Gastroesophageal sphincter (tissue), 3 donors: ENCODE measurements around the gene ARHGEF26.

Experiments
- POLR2A ChIP-seq, 2 donors: fragments of 450-650 bp; IDR thresholded peaks; one replicate each; pipeline ENCODE4 v1.6.1; 2017; ENCODE audit warnings: antibody characterized with exemption in 2 of 2, mild to moderate bottlenecking in 2 of 2, moderate library complexity in 1 of 2
- TF ChIP-seq, protein P1 (sequence below), 4 experiments: fragments of 200-600 bp in 2 of 4; fragments of 450-650 bp in 2 of 4; sonication (generic) in 1 of 4; IDR thresholded peaks; one replicate each; pipeline ENCODE4 v1.5.1; 2017 to 2019; ENCODE audit warnings: antibody characterized with exemption in 4 of 4, mild to moderate bottlenecking in 2 of 4, moderate library complexity in 2 of 4

DNA sequence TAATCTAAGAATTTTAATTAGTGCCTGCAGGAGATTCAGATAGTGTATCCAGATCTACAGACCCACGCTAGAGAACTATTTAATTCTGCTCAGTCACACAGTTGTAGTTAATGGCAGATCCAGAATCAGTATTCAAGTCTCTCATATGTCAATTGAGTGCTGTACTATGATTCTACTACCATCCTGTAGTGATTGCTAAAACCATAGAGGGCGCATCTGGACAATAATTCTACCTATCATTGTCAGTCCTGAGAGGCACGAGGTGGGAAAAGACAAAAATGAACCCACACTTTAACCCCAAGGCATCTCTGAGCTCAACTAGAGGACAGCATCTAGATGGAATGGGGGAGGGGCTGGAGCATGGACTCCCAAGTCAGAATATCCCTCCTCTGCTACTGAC is 180.4 kb downstream of the ARHGEF26 start:
- TF ChIP-seq, protein P1, sequence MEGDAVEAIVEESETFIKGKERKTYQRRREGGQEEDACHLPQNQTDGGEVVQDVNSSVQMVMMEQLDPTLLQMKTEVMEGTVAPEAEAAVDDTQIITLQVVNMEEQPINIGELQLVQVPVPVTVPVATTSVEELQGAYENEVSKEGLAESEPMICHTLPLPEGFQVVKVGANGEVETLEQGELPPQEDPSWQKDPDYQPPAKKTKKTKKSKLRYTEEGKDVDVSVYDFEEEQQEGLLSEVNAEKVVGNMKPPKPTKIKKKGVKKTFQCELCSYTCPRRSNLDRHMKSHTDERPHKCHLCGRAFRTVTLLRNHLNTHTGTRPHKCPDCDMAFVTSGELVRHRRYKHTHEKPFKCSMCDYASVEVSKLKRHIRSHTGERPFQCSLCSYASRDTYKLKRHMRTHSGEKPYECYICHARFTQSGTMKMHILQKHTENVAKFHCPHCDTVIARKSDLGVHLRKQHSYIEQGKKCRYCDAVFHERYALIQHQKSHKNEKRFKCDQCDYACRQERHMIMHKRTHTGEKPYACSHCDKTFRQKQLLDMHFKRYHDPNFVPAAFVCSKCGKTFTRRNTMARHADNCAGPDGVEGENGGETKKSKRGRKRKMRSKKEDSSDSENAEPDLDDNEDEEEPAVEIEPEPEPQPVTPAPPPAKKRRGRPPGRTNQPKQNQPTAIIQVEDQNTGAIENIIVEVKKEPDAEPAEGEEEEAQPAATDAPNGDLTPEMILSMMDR (IDR thresholded peaks at IDR 0.05) = no peak
- TF ChIP-seq POLR2A (IDR thresholded peaks at IDR 0.05) = no peak
